Smooth muscle cell (in vitro differentiated cells): Measurements from ENCODE around the gene EDEM3. TPM values are rescaled to one million over a fixed set of nuclear protein-coding genes. Genes with fewer than 3 reads are reported as not detected.

ENCODE experiments used
- DNase-seq: peaks from one replicate; lab custom pipeline; 2025; ENCODE audit not compliant: unreplicated experiment; lab: John Stamatoyannopoulos, UW
- H2AFZ ChIP-seq: fragments of 200-600 bp; sonication (generic); 2 replicates; pipeline ENCODE4 v1.6.0; 2016; ENCODE audit warnings: antibody characterized with exemption, low read depth, mild to moderate bottlenecking
- H3F3A ChIP-seq: fragments of 200-600 bp; sonication (generic); 2 replicates; pipeline ENCODE4 v1.6.0; 2017; ENCODE audit warnings: antibody characterized with exemption, low read depth
- H3K27ac ChIP-seq: fragments of 200-600 bp; sonication (generic); 2 replicates; pipeline ENCODE4 v1.5.1; 2016; ENCODE audit warnings: low read depth, mild to moderate bottlenecking
- H3K27me3 ChIP-seq: fragments of 200-600 bp; sonication (generic); 2 replicates; pipeline ENCODE4 v1.6.1; 2016; ENCODE audit warnings: low read depth, mild to moderate bottlenecking
- H3K36me3 ChIP-seq: fragments of 200-600 bp; sonication (generic); 2 replicates; pipeline ENCODE4 v1.5.1; 2016; ENCODE audit warnings: low read depth
- H3K4me1 ChIP-seq: fragments of 200-600 bp; sonication (generic); 2 replicates; pipeline ENCODE4 v1.5.1; 2016; ENCODE audit warnings: low read depth
- H3K4me2 ChIP-seq: fragments of 200-600 bp; sonication (generic); 2 replicates; pipeline ENCODE4 v1.6.0; 2016; ENCODE audit warnings: mild to moderate bottlenecking
- H3K4me3 ChIP-seq: fragments of 200-600 bp; sonication (generic); 2 replicates; pipeline ENCODE4 v1.5.1; 2016; ENCODE audit warnings: mild to moderate bottlenecking
- H3K79me2 ChIP-seq: fragments of 200-600 bp; sonication (generic); 2 replicates; pipeline ENCODE4 v1.6.0; 2016; ENCODE audit warnings: low read depth, mild to moderate bottlenecking
- H3K9ac ChIP-seq: fragments of 200-600 bp; sonication (generic); 2 replicates; pipeline ENCODE4 v1.6.0; 2016; ENCODE audit warnings: low read depth
- H3K9me3 ChIP-seq: fragments of 200-600 bp; sonication (generic); replicated peaks from 2 replicates; pipeline ENCODE4 v1.5.1; 2016; ENCODE audit warnings: low read depth
- H4K20me1 ChIP-seq: fragments of 200-600 bp; sonication (generic); 2 replicates; pipeline ENCODE4 v1.6.0; 2016; ENCODE audit warnings: low read depth
- WGBS: methylation state at CpG from one replicate; pipeline ENCODE4 v1.1.7; 2016; ENCODE audit warnings: low lambda C conversion rate; 5-methylcytosine and 5-hydroxymethylcytosine counted together
- polyA plus RNA-seq: library from polyadenylated mRNA; unstranded; fragments of >200 nt; fragmentation: Nextera tagmentation; extraction: Ambion mirVana; gene quantifications from 2 replicates; pipeline ENCODE4 v1.2.1, GENCODE V29; 2016
- total RNA-seq: library from RNA; depleted of rRNA; stranded (reverse); fragments of >200 nt; gene quantifications from 2 replicates; pipeline ENCODE4 v1.2.3, GENCODE V29; 2014
- TF ChIP-seq, protein P1 (sequence below): fragments of 200-600 bp; sonication (generic); IDR thresholded peaks from 2 replicates; pipeline ENCODE4 v1.5.1; 2017; ENCODE audit warnings: borderline replicate concordance, mild to moderate bottlenecking, antibody characterized with exemption; ENCODE audit not compliant: insufficient read depth, poor library complexity, severe bottlenecking

Gene EDEM3
- total and polyA plus RNA-seq, 2 experiments from 2014 or later = 12.9 to 44.3 TPM

DNA sequence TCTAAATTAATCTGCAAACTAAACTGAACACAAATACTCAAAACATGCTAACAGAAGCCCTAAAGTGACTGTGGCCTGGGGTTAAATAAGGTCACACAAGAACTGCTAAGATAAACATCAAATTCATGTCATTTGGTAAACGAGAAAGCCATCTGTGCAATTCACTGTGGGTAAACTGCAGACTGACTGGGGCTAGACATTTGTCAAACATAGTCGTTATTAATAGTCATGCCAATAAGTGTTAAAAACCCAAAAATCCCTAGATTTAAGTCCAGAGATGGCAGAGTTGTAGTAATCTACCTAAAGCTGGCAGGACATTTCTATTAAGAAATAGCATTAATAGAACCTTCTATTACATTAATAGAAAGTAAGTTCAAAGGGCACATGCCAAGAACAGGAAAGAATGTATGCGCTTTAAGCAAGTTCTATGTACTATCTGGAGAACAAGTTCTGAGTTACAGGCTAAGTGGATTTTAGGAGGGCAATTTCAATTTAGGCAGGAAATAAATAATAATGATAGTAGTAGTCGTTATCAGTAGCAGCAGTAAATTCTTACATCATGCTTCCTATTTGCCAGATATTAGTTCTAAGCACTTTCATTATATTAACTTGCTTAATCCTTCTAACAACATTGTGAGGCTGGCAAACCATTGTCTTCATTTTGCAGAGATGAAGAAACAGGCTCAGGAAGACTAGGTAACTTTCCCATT lies 8.6 kb downstream of the EDEM3 start:
- Histone ChIP-seq H3K9me3 (no peaks in the 10 kb centered on the region), H3K4me2 (no peak overlapping the region), H3K27me3 (no peaks in the 10 kb centered on the region), H3K9ac (no peak overlapping the region), H3K4me3 (no peak overlapping the region), H3F3A (no peaks in the 10 kb centered on the region), H4K20me1 (peaks cover 6% of the 10 kb centered on the region), H3K27ac (no peak overlapping the region), H3K36me3 (peaks cover 3% of the 10 kb centered on the region), H2AFZ (no peak overlapping the region), H3K4me1 (no peaks in the 10 kb centered on the region), H3K79me2 (peaks cover 7% of the 10 kb centered on the region)
- DNase-seq = no peak
- WGBS = 73% methylated on average over 4 of the region's 4 CpGs
- TF ChIP-seq, protein P1, sequence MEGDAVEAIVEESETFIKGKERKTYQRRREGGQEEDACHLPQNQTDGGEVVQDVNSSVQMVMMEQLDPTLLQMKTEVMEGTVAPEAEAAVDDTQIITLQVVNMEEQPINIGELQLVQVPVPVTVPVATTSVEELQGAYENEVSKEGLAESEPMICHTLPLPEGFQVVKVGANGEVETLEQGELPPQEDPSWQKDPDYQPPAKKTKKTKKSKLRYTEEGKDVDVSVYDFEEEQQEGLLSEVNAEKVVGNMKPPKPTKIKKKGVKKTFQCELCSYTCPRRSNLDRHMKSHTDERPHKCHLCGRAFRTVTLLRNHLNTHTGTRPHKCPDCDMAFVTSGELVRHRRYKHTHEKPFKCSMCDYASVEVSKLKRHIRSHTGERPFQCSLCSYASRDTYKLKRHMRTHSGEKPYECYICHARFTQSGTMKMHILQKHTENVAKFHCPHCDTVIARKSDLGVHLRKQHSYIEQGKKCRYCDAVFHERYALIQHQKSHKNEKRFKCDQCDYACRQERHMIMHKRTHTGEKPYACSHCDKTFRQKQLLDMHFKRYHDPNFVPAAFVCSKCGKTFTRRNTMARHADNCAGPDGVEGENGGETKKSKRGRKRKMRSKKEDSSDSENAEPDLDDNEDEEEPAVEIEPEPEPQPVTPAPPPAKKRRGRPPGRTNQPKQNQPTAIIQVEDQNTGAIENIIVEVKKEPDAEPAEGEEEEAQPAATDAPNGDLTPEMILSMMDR = no peak

DNA sequence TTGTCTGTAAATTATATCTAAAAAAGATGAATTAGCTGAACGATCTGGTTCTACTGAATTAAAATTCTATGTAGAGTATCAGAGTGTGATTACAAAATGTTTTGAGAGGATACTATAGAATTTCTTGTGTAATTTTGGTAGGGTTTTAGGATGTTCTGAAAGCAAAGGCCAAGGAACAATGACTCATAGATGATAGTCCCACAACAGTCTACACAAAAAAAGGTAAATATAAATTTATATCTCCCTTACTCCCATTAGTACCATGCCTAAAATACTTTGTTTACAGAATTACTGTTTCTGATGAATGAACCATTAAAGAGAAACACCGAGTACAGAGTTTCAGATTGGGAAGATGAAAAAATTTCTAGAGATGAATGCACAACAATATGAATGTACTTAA lies 9.5 kb downstream of the EDEM3 start:
- Histone ChIP-seq H3K4me3 (no peak overlapping the region), H3K9ac (no peak overlapping the region), H3K4me2 (no peak overlapping the region), H3K27me3 (no peaks in the 10 kb centered on the region), H2AFZ (no peak overlapping the region), H3K9me3 (no peaks in the 10 kb centered on the region), H3K27ac (no peak overlapping the region), H3K36me3 (peaks cover 3% of the 10 kb centered on the region), H3K4me1 (no peaks in the 10 kb centered on the region), H4K20me1 (peaks cover 6% of the 10 kb centered on the region), H3K79me2 (peaks cover 3% of the 10 kb centered on the region), H3F3A (no peaks in the 10 kb centered on the region)
- 96% methylated on average over 2 of the region's 2 CpGs for WGBS
- DNase-seq = no peak
- TF ChIP-seq, protein P1 = no peak

DNA sequence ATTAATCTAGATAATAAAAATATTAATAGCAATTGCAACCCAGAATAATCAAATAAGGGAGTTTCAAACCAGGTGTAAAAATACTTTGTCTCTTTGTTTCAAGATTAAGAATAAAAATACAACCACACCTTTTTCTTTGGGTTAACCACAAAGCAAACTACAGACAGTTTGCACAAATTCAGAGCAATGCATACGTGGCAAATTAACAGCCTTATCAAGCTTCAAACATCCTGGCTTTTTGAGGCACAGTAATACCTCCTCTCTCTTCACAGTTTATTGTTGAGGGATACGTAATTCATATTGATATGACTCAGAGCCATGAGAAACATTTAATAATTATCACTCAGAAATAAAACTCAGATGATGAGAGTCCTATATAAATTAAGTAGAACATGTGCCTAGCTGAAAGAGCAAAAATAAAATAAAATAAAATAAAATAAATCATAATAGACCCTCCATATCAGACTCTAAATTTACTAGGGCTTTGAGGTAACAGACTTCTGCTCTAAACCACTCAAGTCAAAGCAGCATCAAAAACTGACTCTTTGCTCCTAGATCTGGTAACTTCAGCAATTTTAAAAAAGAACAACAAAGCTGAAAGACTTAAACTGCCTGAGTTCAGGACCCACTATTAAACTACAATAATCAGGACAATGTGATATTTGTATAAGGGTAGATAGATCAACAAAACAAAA lies 11.4 kb downstream of the EDEM3 start:
- no peak overlapping the region for H3K4me3 ChIP-seq
- peaks cover 3% of the 10 kb centered on the region for H3K79me2 ChIP-seq
- peaks cover 13% of the 10 kb centered on the region for H4K20me1 ChIP-seq
- H3K9ac ChIP-seq = no peak overlapping the region
- H3K9me3 ChIP-seq = no peaks in the 10 kb centered on the region
- no peaks in the 10 kb centered on the region for H3K27me3 ChIP-seq
- TF ChIP-seq, protein P1 = no peak
- no peaks in the 10 kb centered on the region for H3K4me1 ChIP-seq
- no peak overlapping the region for H2AFZ ChIP-seq
- H3K36me3 ChIP-seq = peaks cover 3% of the 10 kb centered on the region
- 90% methylated on average over 2 of the region's 2 CpGs for WGBS
- no peak overlapping the region for H3K4me2 ChIP-seq
- no peak for DNase-seq
- H3K27ac ChIP-seq = no peak overlapping the region
- no peaks in the 10 kb centered on the region for H3F3A ChIP-seq
